NCI-H510A (cell line): Measurements from ENCODE around the gene ZFP90.

Experiments
- DNase-seq: peaks from one replicate; lab custom pipeline; 2025; lab: John Stamatoyannopoulos, UW

Gene ZFP90

GRCh38 chr16:68590201-68590994 is 51.3 kb downstream of the ZFP90 start:
- DNase-seq, result no peak

DNA sequence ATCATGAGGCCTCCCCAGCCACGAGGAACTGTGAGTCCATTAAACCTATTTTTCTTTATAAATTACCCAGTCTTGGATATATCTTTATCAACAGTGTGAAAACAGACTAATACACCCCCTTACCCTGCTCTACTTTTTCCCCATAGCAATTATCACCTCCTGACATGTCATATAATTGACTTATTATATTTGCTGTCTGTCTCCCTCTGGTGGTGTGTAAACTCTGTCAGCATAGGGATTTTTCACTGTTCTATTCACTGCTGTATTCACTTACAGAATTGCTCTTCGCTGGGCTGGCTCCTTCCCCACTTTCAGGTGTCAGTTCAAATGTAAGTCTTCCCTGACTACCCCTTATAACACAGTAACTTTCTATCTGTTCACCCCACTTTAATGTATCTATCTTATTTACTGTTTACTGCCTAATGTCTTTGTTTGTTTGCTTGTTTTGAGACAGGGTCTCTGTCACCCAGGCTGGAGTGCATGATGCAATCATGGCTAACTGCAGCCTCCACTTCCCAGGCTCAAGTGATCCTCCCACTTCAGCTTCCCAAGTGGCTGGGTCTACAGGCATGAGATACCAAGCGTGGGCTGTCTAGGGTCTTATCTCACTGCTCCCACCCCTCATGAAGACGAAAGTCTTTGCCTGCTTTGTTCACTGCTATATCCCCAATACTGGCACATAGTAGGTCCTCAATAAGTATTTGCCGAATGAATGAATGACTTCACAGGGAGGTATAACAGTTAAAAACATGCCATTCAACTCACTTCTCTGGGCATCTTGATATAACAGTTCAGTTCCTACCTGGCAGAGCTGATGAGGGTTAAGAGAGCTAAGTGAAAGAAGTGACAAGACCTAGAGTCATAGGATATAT is 53.6 kb downstream of the ZFP90 start:
- DNase-seq, result no peak

DNA sequence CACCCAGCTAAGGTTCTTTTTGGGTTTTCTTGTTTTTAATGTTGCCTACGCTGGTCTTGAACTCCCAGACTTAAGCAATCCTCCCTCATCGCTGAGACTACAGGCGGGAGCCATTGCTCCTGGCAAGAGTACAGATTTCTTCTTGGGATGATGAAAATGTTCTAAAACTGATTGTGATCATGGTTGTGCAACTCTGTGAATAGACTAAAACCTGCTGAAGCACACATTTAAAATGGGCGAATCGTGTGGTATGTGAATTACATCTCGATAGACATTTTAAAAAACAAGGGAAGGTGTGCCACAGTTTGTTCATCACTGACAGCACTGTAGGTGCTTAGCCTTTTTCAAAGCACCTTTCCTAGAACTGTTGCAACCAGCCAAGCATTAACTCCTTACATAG is 57.2 kb downstream of the ZFP90 start:
- DNase-seq, result no peak

- DNase-seq, result no peak
These were observed 60.5 kb downstream of the ZFP90 start for GRCh38 chr16:68599586-68599985.

DNA sequence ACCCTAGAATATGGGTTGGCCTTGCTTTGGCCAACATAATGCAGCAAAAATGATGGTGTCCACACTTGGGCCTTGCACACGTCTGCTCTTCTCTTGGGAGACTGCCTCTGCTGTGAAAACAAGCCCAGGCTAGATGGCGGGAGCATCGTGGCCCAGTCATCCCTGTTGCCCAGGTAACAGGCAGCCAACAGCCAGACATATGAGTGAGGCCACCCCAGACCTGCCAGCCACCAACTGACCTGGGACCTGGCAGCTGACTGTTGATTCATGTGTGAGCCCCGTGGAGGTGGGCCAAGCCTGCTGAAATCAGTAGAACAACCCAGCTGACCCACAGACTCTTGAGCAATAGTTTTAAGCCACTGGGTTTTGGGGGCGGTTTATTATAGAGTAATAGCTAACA is 66.7 kb downstream of the ZFP90 start:
- no peak for DNase-seq

DNA sequence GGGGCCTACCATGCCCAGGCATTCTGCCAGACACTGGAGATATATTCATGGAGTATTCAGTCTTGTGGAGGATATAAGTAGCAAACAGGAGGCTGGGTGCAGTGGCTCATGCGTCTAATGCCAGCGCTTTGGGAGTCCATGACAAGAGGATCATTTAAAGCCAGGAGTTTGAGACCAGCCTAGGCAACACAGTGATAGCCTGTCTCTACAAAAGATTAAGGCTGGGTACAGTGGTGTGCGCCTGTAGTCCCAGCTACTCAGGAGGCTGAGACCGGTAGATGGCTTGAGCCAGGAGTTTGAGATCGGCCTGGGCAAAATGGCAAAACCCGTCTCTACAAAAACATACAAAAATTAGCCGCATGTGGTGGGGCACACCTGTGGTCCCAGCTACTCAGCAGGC is 68.4 kb downstream of the ZFP90 start:
- no peak for DNase-seq

DNA sequence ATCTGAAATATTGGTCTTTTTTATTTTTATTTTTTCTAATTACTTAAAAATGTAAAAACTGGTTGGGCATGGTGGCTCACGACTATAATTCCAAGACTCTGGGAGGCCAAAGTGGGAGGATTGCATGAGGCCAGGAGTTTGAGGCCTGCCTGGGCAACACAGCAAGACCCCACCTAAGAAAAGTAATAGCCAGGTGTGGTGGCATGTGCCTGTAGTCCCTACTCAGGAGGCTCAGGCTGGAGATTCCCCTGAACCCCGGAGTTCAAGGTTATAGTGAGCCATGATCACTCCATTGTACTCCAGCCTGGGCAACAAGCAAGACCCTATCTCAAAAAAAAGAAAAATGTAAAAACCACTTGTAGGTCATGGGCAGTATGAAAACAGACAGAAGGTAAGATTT is 69.2 kb downstream of the ZFP90 start:
- DNase-seq, result no peak

- DNase-seq, result no peak
These were observed 73.9 kb downstream of the ZFP90 start for GRCh38 chr16:68612996-68613395.

- DNase-seq, result no peak
These were observed 78.6 kb downstream of the ZFP90 start for GRCh38 chr16:68617734-68618133.
